Measurements from ENCODE around the gene PCDHB7. TPM values are rescaled to one million over a fixed set of nuclear protein-coding genes. Genes with fewer than 3 reads are reported as not detected.
"Not testable (repeated sequence)": the region's sequence is repeated elsewhere in the genome, so short reads cannot be mapped to it uniquely, and the experiment has no call there.

PCDHB7 gene
- total RNA-seq, 2 donors from 2014 or later: 1.0 to 1.7 TPM

GRCh38 chr5:141210849-141211248 is 38.4 kb downstream of the PCDHB7 start:
- intact Hi-C loops (cut with DNase I): loop anchor here in 1 of 2 donors (10.0 kb wide), 1 partner anchor 364 kb away; no protein-coding TSS in a partner anchor
- ATAC-seq, DNase-seq: not testable (repeated sequence)

DNA sequence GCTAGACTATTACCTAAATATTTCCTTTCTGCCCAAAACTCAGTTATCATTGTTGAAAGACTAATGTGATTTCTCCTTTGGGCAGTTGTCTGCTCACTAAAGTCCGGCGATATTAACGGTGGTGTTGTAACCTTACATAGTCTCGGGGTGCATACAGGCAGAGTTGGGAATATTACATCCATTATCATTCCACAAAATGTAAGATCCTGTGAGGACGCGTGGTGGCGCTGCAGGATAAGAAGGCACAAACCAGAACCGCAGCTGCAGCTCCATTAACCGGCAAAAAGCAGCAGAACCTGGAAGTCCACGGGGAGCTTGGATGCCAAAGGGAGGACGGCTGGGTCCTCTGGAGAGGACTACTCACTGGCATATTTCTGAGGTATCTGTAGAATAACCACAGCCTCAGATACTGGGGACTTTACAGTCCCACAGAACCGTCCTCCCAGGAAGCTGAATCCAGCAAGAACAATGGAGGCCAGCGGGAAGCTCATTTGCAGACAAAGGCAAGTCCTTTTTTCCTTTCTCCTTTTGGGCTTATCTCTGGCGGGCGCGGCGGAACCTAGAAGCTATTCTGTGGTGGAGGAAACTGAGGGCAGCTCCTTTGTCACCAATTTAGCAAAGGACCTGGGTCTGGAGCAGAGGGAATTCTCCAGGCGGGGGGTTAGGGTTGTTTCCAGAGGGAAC is 41.4 kb downstream of the PCDHB7 start, which contains the start of gene PCDHB13:
PCDHB13 (plus strand) TSS at position 264 of the 684 bp plus-strand sequence; CDS start at position 469, 205 bp downstream.
- peak; percentile 73 for DNase-seq
- intact Hi-C loops (cut with DNase I): loop anchor here in 1 of 2 donors (10.0 kb wide), 1 partner anchor 361 kb away; no protein-coding TSS in a partner anchor

DNA sequence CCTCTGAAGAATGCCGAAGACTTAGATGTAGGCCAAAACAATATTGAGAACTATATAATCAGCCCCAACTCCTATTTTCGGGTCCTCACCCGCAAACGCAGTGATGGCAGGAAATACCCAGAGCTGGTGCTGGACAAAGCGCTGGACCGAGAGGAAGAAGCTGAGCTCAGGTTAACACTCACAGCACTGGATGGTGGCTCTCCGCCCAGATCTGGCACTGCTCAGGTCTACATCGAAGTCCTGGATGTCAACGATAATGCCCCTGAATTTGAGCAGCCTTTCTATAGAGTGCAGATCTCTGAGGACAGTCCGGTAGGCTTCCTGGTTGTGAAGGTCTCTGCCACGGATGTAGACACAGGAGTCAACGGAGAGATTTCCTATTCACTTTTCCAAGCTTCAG is 42.1 kb downstream of the PCDHB7 start:
- ATAC-seq, DNase-seq: not testable (repeated sequence)
- intact Hi-C loops (cut with DNase I): loop anchor here in 1 of 2 donors (10.0 kb wide), 1 partner anchor 360 kb away; no protein-coding TSS in a partner anchor

More for the DNA sequence above, 41.4 kb downstream of the PCDHB7 start, which contains the start of gene PCDHB13:
- peak; percentile 75 to 79 for ATAC-seq

- not testable (repeated sequence) for ATAC-seq
Measured at GRCh38 chr5:141215504-141215903, 43.1 kb downstream of the PCDHB7 start.

DNA sequence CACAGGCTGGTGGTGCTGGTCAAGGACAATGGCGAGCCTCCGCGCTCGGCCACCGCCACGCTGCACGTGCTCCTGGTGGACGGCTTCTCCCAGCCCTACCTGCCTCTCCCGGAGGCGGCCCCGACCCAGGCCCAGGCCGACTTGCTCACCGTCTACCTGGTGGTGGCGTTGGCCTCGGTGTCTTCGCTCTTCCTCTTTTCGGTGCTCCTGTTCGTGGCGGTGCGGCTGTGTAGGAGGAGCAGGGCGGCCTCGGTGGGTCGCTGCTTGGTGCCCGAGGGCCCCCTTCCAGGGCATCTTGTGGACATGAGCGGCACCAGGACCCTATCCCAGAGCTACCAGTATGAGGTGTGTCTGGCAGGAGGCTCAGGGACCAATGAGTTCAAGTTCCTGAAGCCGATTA is 43.6 kb downstream of the PCDHB7 start:
- intact Hi-C loops (cut with DNase I): loop anchor here in 1 of 2 donors (10.0 kb wide), 1 partner anchor 359 kb away; no protein-coding TSS in a partner anchor
- not testable (repeated sequence) for ATAC-seq, DNase-seq

More at GRCh38 chr5:141215504-141215903, 43.1 kb downstream of the PCDHB7 start:
- intact Hi-C loops (cut with DNase I): loop anchor here in 1 of 2 donors (10.0 kb wide), 1 partner anchor 359 kb away; no protein-coding TSS in a partner anchor
- not testable (repeated sequence) for DNase-seq

DNA sequence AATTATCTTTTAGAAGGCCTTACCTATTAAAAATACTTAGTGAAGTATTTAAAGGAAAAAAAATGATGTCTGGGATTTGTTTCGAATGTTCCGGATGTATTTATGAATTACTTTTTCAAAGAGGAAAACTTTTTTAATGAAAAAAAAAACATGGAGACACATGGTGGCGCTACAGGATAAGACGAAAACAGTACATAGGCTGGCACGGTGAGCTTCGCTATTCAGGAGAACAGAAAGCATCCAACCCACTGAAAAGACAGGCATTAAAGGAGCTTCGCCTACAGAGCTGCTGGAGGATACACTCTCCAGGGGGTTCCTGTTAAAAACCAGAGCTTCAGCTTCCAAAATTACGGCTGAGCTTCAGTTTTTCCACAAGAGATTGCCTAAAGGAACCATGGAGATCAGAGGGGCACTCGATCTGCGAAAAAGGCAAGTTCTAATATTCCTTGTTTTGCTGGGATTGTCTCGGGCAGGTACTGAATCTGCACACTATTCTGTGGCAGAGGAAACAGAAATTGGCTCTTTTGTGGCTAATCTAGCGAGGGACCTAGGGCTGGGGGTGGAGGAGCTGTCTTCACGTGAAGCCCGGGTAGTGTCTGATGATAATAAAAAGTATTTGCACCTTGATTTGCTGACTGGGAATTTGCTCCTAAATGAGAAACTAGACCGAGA is 50.8 kb downstream of the PCDHB7 start, which contains the start of gene PCDHB14:
PCDHB14 (plus strand) TSS at position 232 of the 672 bp plus-strand sequence; CDS start at position 395, 163 bp downstream.
- ATAC-seq: peak in 1 of 2 donors; percentile 61
- intact Hi-C loops (cut with DNase I): loop anchor here in 1 of 2 donors (5.0 kb wide), 1 partner anchor 339 kb away; no protein-coding TSS in a partner anchor
- no peak for DNase-seq

DNA sequence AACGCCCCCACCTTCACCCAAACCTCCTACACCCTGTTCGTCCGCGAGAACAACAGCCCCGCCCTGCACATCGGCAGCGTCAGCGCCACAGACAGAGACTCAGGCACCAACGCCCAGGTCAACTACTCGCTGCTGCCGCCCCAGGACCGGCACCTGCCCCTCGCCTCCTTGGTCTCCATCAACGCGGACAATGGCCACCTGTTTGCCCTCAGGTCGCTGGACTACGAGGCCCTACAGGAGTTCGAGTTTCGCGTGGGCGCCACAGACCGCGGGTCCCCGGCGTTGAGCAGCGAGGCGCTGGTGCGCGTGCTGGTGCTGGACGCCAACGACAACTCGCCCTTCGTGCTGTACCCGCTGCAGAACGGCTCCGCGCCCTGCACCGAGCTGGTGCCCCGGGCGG is 52.4 kb downstream of the PCDHB7 start:
- not testable (repeated sequence) for DNase-seq, ATAC-seq
- intact Hi-C loops (cut with DNase I): loop anchor here in 1 of 2 donors (5.0 kb wide), 1 partner anchor 337 kb away; no protein-coding TSS in a partner anchor

DNA sequence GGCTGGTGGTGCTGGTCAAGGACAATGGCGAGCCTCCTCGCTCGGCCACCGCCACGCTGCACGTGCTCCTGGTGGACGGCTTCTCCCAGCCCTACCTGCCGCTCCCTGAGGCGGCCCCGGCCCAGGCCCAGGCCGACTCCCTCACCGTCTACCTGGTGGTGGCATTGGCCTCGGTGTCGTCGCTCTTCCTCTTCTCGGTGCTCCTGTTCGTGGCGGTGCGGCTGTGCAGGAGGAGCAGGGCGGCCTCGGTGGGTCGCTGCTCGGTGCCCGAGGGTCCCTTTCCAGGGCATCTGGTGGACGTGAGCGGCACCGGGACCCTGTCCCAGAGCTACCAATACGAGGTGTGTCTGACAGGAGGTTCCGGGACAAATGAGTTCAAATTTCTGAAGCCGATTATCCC is 53.0 kb downstream of the PCDHB7 start:
- ATAC-seq; DNase-seq; intact Hi-C loops (cut with DNase I): not testable (repeated sequence)

Other genes starting within 250 kb of the PCDHB7 start
- 1 to 10 TPM in 1 of 2 donors, under 1 TPM in 1; 0.65 to 1.0 TPM for gene PCDHAC1, start 246.3 kb upstream of the PCDHB7 start, total RNA-seq
- 1 to 10 TPM; 1.7 to 2.9 TPM for gene PCDHAC2, start 206.2 kb upstream of the PCDHB7 start, total RNA-seq
- not detected for gene PCDHB1, start 121.3 kb upstream of the PCDHB7 start, total RNA-seq
- gene PCDHB2, start 78.0 kb upstream of the PCDHB7 start, total RNA-seq: 1 to 10 TPM; 2.9 to 3.1 TPM
- 1 to 10 TPM; 1.3 to 1.9 TPM for gene PCDHB3, start 72.2 kb upstream of the PCDHB7 start, total RNA-seq
- gene PCDHB4, start 50.8 kb upstream of the PCDHB7 start, total RNA-seq: 1 to 10 TPM; 1.6 to 2.4 TPM
- 1 to 10 TPM; 2.7 to 3.1 TPM for gene PCDHB5, start 37.4 kb upstream of the PCDHB7 start, total RNA-seq
- under 1 TPM; 0.71 to 0.86 TPM for gene PCDHB6, start 22.6 kb upstream of the PCDHB7 start, total RNA-seq
- 1 to 10 TPM; 2.6 to 6.1 TPM for gene PCDHB8, start 5.1 kb downstream of the PCDHB7 start, total RNA-seq
- 1 to 10 TPM; 2.6 to 3.1 TPM for gene PCDHB16, start 9.7 kb downstream of the PCDHB7 start, total RNA-seq
- 1 to 10 TPM; 2.5 to 4.3 TPM for gene PCDHB9, start 14.5 kb downstream of the PCDHB7 start, total RNA-seq
- gene PCDHB10, start 19.7 kb downstream of the PCDHB7 start, total RNA-seq: 1 to 10 TPM; 1.3 to 1.5 TPM
- 1 to 10 TPM; 1.8 to 3.3 TPM for gene PCDHB11, start 27.0 kb downstream of the PCDHB7 start, total RNA-seq
- 1 to 10 TPM; 2.4 to 2.6 TPM for gene PCDHB12, start 36.1 kb downstream of the PCDHB7 start, total RNA-seq
- 1 to 10 TPM; 3.5 to 5.3 TPM for gene PCDHB13, start 41.3 kb downstream of the PCDHB7 start, total RNA-seq
- 1 to 10 TPM; 3.9 to 5.8 TPM for gene PCDHB14, start 50.7 kb downstream of the PCDHB7 start, total RNA-seq
- 1 to 10 TPM; 4.5 to 5.7 TPM for gene PCDHB15, start 72.8 kb downstream of the PCDHB7 start, total RNA-seq
- not detected for gene SLC25A2, start 131.4 kb downstream of the PCDHB7 start, total RNA-seq
- 10 to 100 TPM; 86.3 to 93.5 TPM for gene TAF7, start 148.1 kb downstream of the PCDHB7 start, total RNA-seq
- 1 to 10 TPM; 1.4 to 1.8 TPM for gene PCDHGA1, start 157.9 kb downstream of the PCDHB7 start, total RNA-seq
- gene PCDHGA2, start 166.1 kb downstream of the PCDHB7 start, total RNA-seq: 1 to 10 TPM; 4.5 to 7.3 TPM
- 1 to 10 TPM; 5.0 to 5.8 TPM for gene PCDHGA3, start 171.2 kb downstream of the PCDHB7 start, total RNA-seq
- gene PCDHGB1, start 177.5 kb downstream of the PCDHB7 start, total RNA-seq: 1 to 10 TPM; 3.0 to 3.2 TPM
- gene PCDHGA4, start 182.4 kb downstream of the PCDHB7 start, total RNA-seq: 1 to 10 TPM; 4.0 to 4.3 TPM
- 1 to 10 TPM; 4.0 to 5.4 TPM for gene PCDHGB2, start 187.3 kb downstream of the PCDHB7 start, total RNA-seq
- gene PCDHGA5, start 191.5 kb downstream of the PCDHB7 start, total RNA-seq: 1 to 10 TPM; 3.5 to 4.3 TPM
- gene PCDHGB3, start 197.6 kb downstream of the PCDHB7 start, total RNA-seq: 1 to 10 TPM; 3.9 to 4.6 TPM
- 1 to 10 TPM; 3.7 to 4.4 TPM for gene PCDHGA6, start 201.2 kb downstream of the PCDHB7 start, total RNA-seq
- gene PCDHGA7, start 210.1 kb downstream of the PCDHB7 start, total RNA-seq: 1 to 10 TPM; 3.2 to 3.5 TPM
- 1 to 10 TPM; 4.4 to 4.5 TPM for gene PCDHGB4, start 215.1 kb downstream of the PCDHB7 start, total RNA-seq
- gene PCDHGA8, start 220.0 kb downstream of the PCDHB7 start, total RNA-seq: 1 to 10 TPM; 2.9 to 3.7 TPM
- 1 to 10 TPM; 6.4 to 7.7 TPM for gene PCDHGB5, start 225.3 kb downstream of the PCDHB7 start, total RNA-seq
- gene PCDHGA9, start 230.1 kb downstream of the PCDHB7 start, total RNA-seq: 1 to 10 TPM; 3.6 to 4.0 TPM
- 1 to 10 TPM; 4.9 to 5.2 TPM for gene PCDHGB6, start 235.4 kb downstream of the PCDHB7 start, total RNA-seq
- 1 to 10 TPM; 3.3 to 4.6 TPM for gene PCDHGA10, start 240.3 kb downstream of the PCDHB7 start, total RNA-seq
- 1 to 10 TPM; 7.6 to 8.8 TPM for gene PCDHGB7, start 245.0 kb downstream of the PCDHB7 start, total RNA-seq
- gene PCDHGA11, start 248.4 kb downstream of the PCDHB7 start, total RNA-seq: 1 to 10 TPM; 3.2 to 3.5 TPM

Measured in left cardiac atrium (tissue), 4 donors.